Stimulated activated naive CD4-positive, alpha-beta T cell treated with Interleukin-2 at 50 U/mL for 16 hours (primary cell): ENCODE measurements around the gene KCNMB2.

Experiments used
- DNase-seq: peaks from one replicate; lab custom pipeline; 2025; lab: John Stamatoyannopoulos, UW

Gene KCNMB2

GRCh38 chr3:178868681-178869080 is 332.4 kb downstream of the KCNMB2 start:
- no peak for DNase-seq

DNA sequence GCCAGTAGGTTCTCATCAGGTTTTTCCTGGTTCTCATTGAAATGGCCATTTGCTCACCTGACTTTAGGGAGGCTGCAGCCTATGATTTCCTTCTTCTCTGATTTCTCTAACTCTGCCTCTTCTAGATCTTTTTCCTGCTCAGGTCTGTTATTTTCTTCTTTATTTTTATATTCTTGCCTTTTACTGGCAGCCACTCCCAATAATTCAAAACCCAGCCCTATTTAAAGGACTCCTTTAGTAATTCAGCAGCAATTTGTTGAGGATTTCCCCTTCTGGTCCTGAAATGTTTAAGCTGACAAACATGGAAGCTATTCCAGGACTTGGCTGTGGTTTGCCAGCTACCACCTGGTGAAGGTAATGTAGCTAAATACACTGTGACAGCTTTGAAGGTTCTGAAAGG is 333.8 kb downstream of the KCNMB2 start:
- no peak for DNase-seq

DNA sequence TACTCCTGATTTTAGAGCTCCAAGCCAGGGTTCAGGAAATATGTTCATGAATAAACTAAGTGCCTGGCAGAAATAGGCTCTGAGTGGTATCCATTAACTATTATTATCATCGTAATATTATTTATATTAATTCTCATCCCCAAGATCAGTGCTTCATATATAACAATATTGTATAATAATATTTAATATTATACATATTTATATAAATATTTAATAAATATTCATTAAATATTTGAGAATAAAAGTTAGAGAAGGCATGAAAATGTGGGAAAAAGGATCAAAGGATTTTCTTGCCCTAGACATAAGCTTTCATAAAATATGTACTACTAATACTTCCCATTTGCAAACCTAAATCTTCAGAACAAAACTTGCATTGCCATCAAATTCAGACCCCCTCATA is 338.9 kb downstream of the KCNMB2 start:
- DNase-seq = no peak

GRCh38 chr3:178875836-178876235 is 339.6 kb downstream of the KCNMB2 start:
- no peak for DNase-seq

DNA sequence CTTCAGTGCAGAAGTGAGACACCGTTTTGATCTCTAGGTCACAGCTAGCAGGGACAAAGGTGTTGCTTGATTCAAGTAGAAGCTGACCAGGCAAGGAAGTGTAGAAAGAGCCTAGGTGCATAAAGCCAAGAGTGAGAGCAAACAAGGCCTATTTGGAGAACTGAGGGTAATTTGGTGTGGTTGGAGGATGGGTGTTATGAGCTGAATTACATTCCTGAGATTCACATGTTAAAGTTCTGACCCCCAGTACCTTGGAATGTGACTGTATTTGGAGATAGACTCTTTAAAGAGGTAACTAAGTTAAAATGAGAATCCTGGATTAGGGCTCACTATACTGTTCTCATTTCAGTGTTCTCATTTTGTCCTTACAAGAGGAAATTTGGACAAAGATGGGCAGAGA is 344.0 kb downstream of the KCNMB2 start:
- no peak for DNase-seq
